ENCODE data around the gene TNK1.
A peak's percentile ranks its signal among the peaks of the same experiment; 100 is the strongest.

TNK1 gene

GRCh38 chr17:7416323-7416722 lies 35.4 kb downstream of the TNK1 start:
- Histone ChIP-seq H3K4me3 (ENCODE audit: low read depth, low read length) (no peak overlapping the region), H3K36me3 (ENCODE audit: control insufficient read depth in 2 of 2, insufficient read depth in 1 of 2, low read length in 2 of 2) (peaks cover 0 to 46% of the 10 kb centered on the region in 2 experiments; a peak in 2 of 3 replicates), H3K4me1 (ENCODE audit: control insufficient read depth, insufficient read depth, low read length) (no peaks in the 10 kb centered on the region), H3K27ac (ENCODE audit: extremely low read depth, low read depth, low read length) (no peak overlapping the region), H3K9me3 (ENCODE audit: control insufficient read depth, insufficient read depth, low read depth, low read length) (no peaks in the 10 kb centered on the region)
- peak; percentile 71 for TF ChIP-seq ZNF341 (tag by site-specific recombination; IDR thresholded peaks at IDR 0.05; ENCODE audit: low read depth)
- TF ChIP-seq ZNF843 (tag by site-specific recombination; IDR thresholded peaks at IDR 0.05) = no peak
- TF ChIP-seq ZBTB6 (tag by site-specific recombination; IDR thresholded peaks at IDR 0.05) = no peak
- no peak for TF ChIP-seq GLIS2 (tag by site-specific recombination; IDR thresholded peaks at IDR 0.05)
- TF ChIP-seq ZNF2 (tag by site-specific recombination; IDR thresholded peaks at IDR 0.05) = no peak
- TF ChIP-seq PRDM1 (tag by site-specific recombination; IDR thresholded peaks at IDR 0.05) = 0 out of 2 replicates have a peak, but pooled peaks have one; percentile 35
- POLR2A ChIA-PET = interaction anchor here (0.9 to 1.4 kb wide), 2 partner anchors 10 to 12 kb away, joined by 3 to 5 read pairs; partner anchors contain the start of gene TMEM256
- CTCF ChIA-PET = interaction anchor here (0.6 to 1.0 kb wide), 3 partner anchors 9 to 45 kb away, joined by 3 to 4 read pairs (median 3); partner anchors contain the start of gene NLGN2

- TF ChIP-seq ZNF768 (tag by site-specific recombination; IDR thresholded peaks at IDR 0.05) (no peak), ZBTB26 (tag by site-specific recombination; optimal IDR thresholded peaks at IDR 0.05) (no peak), ZNF561 (tag by site-specific recombination; IDR thresholded peaks at IDR 0.05; ENCODE audit: borderline replicate concordance) (no peak), ZNF239 (tag by site-specific recombination; IDR thresholded peaks at IDR 0.05) (no peak), ZBTB10 (tag by site-specific recombination; IDR thresholded peaks at IDR 0.05) (no peak), ZNF560 (tag by site-specific recombination; IDR thresholded peaks at IDR 0.05; ENCODE audit: borderline replicate concordance) (no peak), ZSCAN23 (tag by site-specific recombination; IDR thresholded peaks at IDR 0.05) (no peak), ZBTB11 (tag by site-specific recombination; conservative IDR thresholded peaks at IDR 0.05; ENCODE audit: low read depth) (no peak), ZNF354C (tag by site-specific recombination; IDR thresholded peaks at IDR 0.05; ENCODE audit: borderline replicate concordance, low read depth) (no peak), ZNF704 (tag by site-specific recombination; IDR thresholded peaks at IDR 0.05) (no peak)
- H3K27ac ChIP-seq (ENCODE audit: extremely low read depth, low read depth, low read length) = no peak overlapping the region
- ChIA-PET CTCF (interaction anchor here (1.0 kb wide), 1 partner anchor 19 kb away, joined by 4 read pairs; no protein-coding TSS in a partner anchor), POLR2A (interaction anchor here (0.9 to 1.4 kb wide), 2 partner anchors 11 to 13 kb away, joined by 3 to 5 read pairs; partner anchors contain the start of gene TMEM256)
- no peaks in the 10 kb centered on the region for H3K9me3 ChIP-seq (ENCODE audit: control insufficient read depth, insufficient read depth, low read depth, low read length)
- no peak overlapping the region for H3K4me3 ChIP-seq (ENCODE audit: low read depth, low read length)
- H3K36me3 ChIP-seq (ENCODE audit: control insufficient read depth in 2 of 2, insufficient read depth in 1 of 2, low read length in 2 of 2) = peaks cover 0 to 46% of the 10 kb centered on the region in 2 experiments; a peak in 2 of 3 replicates
- H3K4me1 ChIP-seq (ENCODE audit: control insufficient read depth, insufficient read depth, low read length) = no peaks in the 10 kb centered on the region
Observed at GRCh38 chr17:7417056-7417655, 36.3 kb downstream of the TNK1 start.

All from HEK293 (cell line).